ENCODE data around the gene SYNE1.

Gene SYNE1

DNA sequence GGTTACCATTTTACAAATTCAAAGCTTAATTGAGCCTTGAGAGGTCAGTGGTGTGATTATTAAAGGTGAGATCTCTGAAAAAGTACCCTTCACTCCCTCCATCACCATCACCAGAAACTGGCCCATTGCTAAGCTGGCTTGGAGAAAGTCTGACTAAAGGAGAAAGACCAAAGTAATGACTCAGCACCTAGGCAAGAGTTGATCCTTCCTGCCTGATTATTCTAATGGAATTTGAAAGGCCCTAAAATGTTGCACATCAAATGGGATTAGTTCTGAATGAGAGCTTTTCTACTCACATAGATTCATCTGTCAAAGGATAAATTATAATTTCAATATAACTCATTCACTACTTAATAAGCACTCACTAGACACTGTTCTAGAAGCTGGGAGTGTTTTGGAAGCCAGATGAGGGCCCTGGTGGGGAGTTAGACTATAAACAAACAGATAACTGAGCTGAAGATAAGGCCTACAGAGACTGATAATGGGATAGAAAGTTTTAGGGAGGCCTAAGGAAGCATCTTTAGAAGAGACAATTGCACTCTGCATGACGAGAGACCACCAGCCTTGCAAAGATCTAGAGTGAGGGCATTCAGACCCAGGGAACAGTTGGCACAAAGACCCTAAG is 366.7 kb downstream of the SYNE1 start:
- no peaks in the 10 kb centered on the region for H3K9me3 Mint-ChIP-seq
- ATAC-seq, result no peak
- H3K27ac Mint-ChIP-seq, result no peak overlapping the region
- H3K27me3 Mint-ChIP-seq, result no peaks in the 10 kb centered on the region
- no peak for DNase-seq
- no peaks in the 10 kb centered on the region for H3K4me1 Mint-ChIP-seq
- H3K4me3 Mint-ChIP-seq, result no peak overlapping the region

DNA sequence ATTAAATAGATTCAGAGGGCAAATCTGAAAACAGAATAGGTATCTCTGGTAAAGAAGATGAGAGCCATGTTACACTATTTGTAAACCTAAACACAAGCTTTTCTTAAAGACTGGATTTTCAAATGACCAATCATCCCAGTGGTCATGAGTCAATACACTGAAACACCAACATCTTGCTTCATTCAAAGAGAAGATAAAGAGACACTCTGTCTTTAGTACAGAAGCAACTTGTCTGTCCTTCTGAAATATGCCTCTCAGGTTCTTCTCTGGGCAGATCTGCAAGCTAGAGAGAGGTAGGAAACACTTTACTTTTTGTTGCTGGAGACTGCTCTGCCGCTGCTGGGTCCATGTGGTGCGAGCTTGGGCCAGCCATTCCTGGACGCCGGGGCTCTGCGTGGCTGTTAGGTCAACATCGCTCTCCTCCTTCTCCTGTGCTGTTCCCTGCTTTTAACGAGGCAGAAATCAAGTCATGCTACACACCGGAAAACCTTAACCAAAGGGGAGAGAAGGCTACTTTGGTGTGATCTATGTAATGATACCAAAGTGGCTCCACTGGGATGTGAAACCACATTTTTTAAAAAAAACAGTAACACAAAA is 368.2 kb downstream of the SYNE1 start:
- Mint-ChIP-seq H3K4me3 (no peak overlapping the region), H3K4me1 (no peaks in the 10 kb centered on the region), H3K9me3 (no peaks in the 10 kb centered on the region), H3K27me3 (no peaks in the 10 kb centered on the region), H3K27ac (peak overlapping the region in 1 of 2 donors; percentile 80)
- DNase-seq, result no peak
- ATAC-seq, result no peak

DNA sequence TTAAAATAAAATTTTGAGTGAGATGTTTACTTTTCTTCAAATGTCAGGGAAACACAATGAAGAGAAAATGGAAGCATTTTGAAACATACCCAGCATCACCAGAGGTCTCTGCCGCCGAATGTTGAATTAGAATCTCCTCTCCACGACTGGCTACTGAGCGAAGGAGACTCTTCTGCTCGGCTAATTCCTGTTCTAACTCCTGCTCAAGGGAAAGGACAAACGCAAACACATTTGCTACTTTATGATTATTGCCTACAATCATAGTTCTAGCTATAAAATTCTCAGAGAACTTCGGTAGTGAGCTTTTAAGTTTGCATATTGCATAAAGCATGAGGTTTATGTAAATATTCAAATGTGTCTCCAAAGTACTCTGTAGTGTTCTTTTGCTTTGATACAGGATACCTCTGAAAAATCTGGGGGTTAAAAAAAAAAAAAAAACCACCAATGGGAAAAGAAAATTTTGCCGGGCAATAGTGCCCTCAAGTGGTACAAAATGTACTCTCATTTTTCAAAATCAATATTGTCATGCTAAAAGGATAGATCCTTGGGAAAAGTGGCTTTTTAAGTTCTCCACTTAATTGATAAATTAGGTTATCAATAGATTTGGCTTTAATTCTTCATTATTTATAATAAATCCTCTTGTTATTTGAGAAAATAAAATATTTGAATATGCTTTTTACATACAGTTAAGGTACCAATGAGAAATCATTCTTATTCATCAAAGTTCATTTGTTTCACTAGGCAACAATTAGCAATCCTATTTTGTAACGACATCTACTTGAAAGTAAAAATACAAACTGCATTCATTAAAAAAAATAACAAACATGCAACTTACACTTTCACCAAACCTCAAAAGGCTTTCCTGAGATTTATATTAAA is 369.0 kb downstream of the SYNE1 start:
- Mint-ChIP-seq H3K4me3 (no peak overlapping the region), H3K27me3 (no peaks in the 10 kb centered on the region), H3K27ac (no peak overlapping the region), H3K9me3 (peaks cover under 1 to 2% of the 10 kb centered on the region in 2 donors), H3K4me1 (no peaks in the 10 kb centered on the region)
- DNase-seq, result no peak
- ATAC-seq, result no peak

DNA sequence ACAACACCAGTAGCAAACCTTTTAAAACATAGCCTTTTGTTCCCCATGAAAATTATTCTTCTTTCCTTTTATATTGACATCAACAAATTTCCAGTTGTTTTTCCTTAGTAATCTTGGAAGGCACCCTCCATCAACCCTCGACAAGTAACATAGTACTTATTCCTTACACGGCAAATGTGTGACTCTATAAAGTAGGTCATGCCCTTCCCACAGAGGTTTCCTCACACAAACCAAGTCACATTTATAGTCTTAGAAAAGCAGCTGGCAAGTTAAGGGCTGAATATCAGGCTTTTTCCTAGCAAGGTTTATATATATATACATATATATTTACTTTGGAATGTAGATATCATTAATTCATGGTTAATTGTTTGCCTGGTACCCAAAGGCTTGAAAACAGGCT is 371.5 kb downstream of the SYNE1 start:
- H3K27ac Mint-ChIP-seq, result no peak overlapping the region
- peaks cover 8 to 14% of the 10 kb centered on the region in 2 donors for H3K9me3 Mint-ChIP-seq
- H3K4me3 Mint-ChIP-seq, result no peak overlapping the region
- no peaks in the 10 kb centered on the region for H3K4me1 Mint-ChIP-seq
- H3K27me3 Mint-ChIP-seq, result no peaks in the 10 kb centered on the region
- DNase-seq, result no peak
- ATAC-seq, result no peak

DNA sequence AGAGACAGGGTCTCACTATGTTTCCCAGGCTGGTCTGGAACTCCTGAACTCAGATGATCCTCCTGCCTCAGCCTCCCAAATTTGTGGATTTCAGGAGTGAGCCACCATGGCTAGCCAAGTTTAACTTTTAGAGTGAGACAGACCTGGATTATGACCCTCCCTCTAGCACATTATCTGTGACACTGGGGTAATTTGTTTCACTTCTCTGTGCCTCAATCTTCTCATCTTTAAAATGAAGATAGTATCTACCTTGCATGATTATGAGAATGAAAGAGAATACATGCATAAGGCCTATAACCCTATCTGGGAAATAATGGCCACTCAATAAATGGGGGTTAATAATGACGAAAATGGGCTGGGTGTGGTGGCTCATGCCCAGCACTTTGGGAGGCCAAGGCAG is 373.6 kb downstream of the SYNE1 start:
- no peak overlapping the region for H3K4me3 Mint-ChIP-seq
- no peaks in the 10 kb centered on the region for H3K27me3 Mint-ChIP-seq

DNA sequence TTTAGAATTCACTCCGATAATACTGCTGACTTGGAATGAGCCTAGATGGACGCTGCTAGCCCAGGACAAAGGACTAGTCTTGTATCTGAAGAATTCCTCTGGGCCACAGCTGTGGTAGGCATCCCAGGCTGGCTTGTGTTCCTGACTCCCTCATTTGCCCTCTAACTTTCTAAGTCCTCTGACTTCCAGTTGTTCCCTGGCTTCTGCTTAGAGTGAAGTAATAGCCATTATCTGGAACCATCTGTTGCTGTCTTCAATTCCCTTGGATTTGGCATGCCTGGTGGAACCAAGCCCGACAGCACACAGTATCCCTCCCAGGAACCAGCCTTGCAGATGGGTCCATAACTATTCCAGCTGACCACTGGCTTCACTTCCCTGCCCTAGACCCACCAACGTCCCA is 376.0 kb downstream of the SYNE1 start:
- ATAC-seq (no peak), DNase-seq (no peak)
- no peaks in the 10 kb centered on the region for H3K27me3 Mint-ChIP-seq
- no peak overlapping the region for H3K4me3 Mint-ChIP-seq
- peaks cover 8 to 14% of the 10 kb centered on the region in 2 donors for H3K9me3 Mint-ChIP-seq
- H3K4me1 Mint-ChIP-seq, result no peaks in the 10 kb centered on the region
- no peak overlapping the region for H3K27ac Mint-ChIP-seq

More for the DNA sequence above, 373.6 kb downstream of the SYNE1 start:
- no peak for ATAC-seq
- no peaks in the 10 kb centered on the region for H3K4me1 Mint-ChIP-seq
- no peak for DNase-seq
- H3K27ac Mint-ChIP-seq, result no peak overlapping the region
- peaks cover 8 to 14% of the 10 kb centered on the region in 2 donors for H3K9me3 Mint-ChIP-seq

DNA sequence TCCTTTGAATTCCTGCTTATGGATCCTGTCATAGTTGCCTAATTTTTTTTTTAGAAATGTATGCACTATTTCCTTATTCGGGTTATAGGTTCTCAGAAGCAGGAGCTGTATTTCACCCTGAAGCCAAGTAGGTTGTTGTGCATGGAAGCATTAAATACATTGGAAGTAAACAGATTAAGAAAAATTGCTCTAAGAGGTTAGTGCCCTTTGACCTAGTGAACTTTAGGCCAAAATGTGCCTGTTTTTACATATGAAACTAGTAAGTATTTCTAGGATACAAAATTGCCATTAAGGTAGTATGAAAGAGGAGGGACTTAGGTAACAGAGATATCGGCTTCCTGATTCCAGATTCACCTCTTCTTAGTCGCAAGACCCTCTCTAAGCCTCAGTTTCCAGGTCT is 377.9 kb downstream of the SYNE1 start:
- no peaks in the 10 kb centered on the region for H3K27me3 Mint-ChIP-seq
- peaks cover 8 to 14% of the 10 kb centered on the region in 2 donors for H3K9me3 Mint-ChIP-seq
- H3K27ac Mint-ChIP-seq, result no peak overlapping the region
- DNase-seq, result no peak
- H3K4me3 Mint-ChIP-seq, result no peak overlapping the region
- no peak for ATAC-seq
- H3K4me1 Mint-ChIP-seq, result no peaks in the 10 kb centered on the region

DNA sequence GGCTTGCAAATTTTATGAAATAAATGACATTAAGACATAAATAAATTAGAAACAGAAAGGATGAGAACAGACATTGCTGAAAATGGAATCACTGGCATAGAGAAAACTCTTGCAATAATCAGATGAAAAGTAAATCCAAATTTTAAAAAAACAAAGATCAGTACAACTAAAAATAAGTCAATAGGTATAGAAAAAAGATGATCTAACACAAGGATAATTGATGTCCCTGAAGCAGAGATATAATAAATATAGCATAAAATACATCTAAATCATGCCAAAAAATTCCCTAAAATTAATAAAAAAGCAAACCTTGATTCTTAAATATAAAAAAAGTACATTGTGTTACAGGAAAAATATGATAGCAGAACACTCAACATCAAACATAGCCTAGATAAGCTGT is 379.6 kb downstream of the SYNE1 start:
- H3K27me3 Mint-ChIP-seq, result no peaks in the 10 kb centered on the region
- no peak for DNase-seq
- peaks cover 1 to 5% of the 10 kb centered on the region in 2 donors for H3K9me3 Mint-ChIP-seq
- no peaks in the 10 kb centered on the region for H3K4me1 Mint-ChIP-seq
- no peak for ATAC-seq
- H3K27ac Mint-ChIP-seq, result no peak overlapping the region
- no peak overlapping the region for H3K4me3 Mint-ChIP-seq

DNA sequence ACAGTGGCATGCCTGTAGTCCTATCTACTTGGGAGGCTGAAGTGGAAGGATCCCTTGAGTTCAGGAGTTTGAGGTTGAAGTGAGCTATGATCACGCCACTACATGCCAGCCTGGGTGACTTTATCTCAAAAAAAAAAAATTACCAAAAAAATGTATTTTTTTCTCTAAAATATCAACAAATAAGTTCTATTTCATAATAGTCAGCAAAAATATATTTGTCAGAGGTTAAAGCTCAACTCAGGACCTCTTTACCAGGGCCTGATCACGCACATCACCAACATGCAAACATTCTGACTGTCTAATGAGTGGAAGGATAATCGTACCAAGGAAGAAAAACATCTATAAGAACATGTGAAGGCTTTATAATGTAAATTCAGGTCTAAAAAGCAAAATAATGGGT is 387.0 kb downstream of the SYNE1 start:
- no peak for DNase-seq
- H3K4me1 Mint-ChIP-seq, result no peaks in the 10 kb centered on the region
- no peak overlapping the region for H3K27ac Mint-ChIP-seq
- no peak overlapping the region for H3K4me3 Mint-ChIP-seq
- H3K27me3 Mint-ChIP-seq, result no peaks in the 10 kb centered on the region
- no peaks in the 10 kb centered on the region for H3K9me3 Mint-ChIP-seq
- ATAC-seq, result no peak

DNA sequence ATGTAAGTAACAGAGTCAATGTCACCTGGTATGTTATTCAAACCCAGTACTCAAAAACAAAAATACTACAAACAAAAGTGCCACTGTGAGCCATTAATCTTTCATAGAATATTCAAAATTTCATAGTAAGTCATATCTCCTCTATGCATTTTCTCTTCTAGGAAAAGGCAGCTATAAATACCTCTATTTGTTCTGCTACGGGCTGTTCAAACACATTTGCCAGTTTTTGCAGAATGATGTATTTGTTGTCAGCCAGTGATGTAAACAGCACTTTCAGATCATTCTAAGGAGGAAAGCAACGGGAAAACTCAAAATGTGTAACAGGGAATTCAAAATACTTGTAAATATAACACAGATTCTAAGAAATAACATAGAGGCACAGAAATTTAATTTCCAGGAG is 388.2 kb downstream of the SYNE1 start:
- Mint-ChIP-seq H3K9me3 (no peaks in the 10 kb centered on the region), H3K4me3 (no peak overlapping the region), H3K27ac (peak overlapping the region in 1 of 2 donors; percentile 12), H3K27me3 (no peaks in the 10 kb centered on the region), H3K4me1 (no peaks in the 10 kb centered on the region)
- DNase-seq, result no peak
- no peak for ATAC-seq

DNA sequence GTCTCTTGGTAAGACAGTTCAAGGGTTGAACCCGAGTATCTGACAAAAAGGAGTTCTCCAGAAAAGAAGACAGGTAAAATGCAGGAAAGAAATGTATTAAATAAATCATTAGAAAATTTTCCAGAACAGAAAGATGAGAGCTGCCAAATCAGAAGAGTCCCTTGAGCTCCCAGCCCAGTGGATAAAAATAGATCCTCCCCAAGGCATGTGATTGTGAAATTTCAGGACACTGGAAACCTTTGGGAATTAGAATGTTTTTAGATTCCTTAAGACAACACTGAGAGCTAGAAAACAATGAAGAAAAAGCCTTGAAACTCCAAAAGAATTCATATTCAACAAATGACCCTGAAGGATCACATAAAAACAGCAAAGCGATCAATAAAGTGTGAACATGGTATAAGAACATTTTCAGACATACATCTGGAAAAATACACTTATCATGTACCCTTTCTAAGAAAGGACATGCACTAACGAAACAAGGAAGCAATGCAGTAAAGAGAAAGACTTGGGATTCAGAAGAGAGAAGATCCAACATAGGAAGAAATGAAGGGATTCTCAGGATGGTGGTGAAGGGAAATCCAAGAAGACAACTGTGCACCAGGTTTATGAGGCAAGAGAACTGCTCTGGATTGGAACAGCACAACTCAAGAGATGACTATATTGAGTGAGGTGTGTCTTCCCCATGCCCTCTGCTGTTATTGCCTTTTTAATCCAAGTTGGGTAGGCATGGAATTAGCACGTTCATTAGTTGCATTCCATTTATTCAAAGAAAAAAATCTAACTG is 390.4 kb downstream of the SYNE1 start:
- DNase-seq (no peak), ATAC-seq (no peak)
- no peaks in the 10 kb centered on the region for H3K4me1 Mint-ChIP-seq
- no peak overlapping the region for H3K4me3 Mint-ChIP-seq
- no peaks in the 10 kb centered on the region for H3K9me3 Mint-ChIP-seq
- no peaks in the 10 kb centered on the region for H3K27me3 Mint-ChIP-seq
- no peak overlapping the region for H3K27ac Mint-ChIP-seq

DNA sequence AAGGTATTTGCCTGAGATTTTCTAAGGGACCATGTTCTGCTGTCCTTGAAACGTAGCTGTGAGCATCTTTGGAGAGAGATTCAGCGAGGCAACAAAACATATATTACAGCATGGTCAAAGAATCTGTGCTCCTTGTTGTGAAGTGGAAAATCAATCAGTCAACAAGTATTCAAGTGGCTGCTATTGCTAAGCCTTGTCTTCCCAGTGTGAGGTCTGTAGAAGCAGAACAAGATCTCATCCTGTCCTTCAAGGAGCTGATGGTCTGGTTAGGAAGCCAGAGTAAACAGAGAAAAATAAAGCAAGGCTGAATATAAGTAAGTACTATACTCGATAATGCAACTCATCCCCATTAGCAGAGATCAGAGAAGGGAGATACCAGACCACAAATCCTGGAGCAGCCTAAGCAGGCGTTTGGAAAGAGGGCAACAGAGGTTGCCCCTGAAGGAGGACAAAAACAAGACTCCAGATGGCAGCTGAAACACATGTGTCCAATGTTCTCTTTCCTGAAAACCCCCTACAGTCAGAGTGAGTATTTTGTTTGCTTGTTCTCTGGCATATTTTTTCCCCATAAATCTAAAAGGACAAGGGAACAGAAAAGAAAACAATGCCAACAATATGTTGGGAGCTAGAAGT is 392.0 kb downstream of the SYNE1 start:
- DNase-seq (no peak), ATAC-seq (no peak)
- H3K4me1 Mint-ChIP-seq, result no peaks in the 10 kb centered on the region
- no peak overlapping the region for H3K4me3 Mint-ChIP-seq
- no peaks in the 10 kb centered on the region for H3K9me3 Mint-ChIP-seq
- no peaks in the 10 kb centered on the region for H3K27me3 Mint-ChIP-seq
- no peak overlapping the region for H3K27ac Mint-ChIP-seq

DNA sequence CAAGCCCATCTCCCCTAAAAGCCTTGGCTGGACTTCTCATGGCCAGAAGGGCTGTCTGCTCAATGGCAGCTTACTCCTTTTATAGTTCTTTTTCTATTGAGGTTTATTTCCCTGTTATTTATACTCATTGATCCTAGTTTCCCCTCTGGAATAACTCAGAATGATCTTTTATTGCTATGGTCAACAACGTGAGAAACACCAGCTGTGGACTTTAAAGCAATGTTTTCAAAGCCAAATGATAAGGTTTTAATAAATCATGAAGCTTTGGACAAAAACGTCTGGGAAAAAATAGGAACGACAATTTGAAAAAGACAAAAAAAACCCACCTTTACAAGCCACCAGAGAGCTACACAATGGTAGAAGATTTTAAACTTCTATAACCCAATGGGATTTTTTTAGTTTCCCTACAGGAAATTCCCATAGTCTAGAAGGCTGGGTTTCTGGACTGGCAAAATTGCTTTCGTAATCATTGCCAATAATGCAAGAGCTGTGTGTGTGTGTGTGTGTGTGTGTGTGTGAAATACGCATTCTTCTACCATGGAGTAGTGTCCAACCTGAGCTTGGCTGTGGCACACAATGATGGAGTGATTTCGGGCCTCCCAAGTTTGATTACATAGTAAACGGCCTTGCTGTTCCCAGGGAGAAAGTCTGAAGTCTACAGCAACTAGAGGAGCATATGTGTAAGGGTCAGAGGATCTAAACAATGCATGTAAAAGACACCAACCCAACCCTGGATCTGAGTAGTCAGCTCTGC is 396.0 kb downstream of the SYNE1 start:
- no peaks in the 10 kb centered on the region for H3K27me3 Mint-ChIP-seq
- H3K9me3 Mint-ChIP-seq, result no peaks in the 10 kb centered on the region
- ATAC-seq, result no peak
- DNase-seq, result no peak
- no peaks in the 10 kb centered on the region for H3K4me1 Mint-ChIP-seq
- no peak overlapping the region for H3K4me3 Mint-ChIP-seq
- H3K27ac Mint-ChIP-seq, result no peak overlapping the region

DNA sequence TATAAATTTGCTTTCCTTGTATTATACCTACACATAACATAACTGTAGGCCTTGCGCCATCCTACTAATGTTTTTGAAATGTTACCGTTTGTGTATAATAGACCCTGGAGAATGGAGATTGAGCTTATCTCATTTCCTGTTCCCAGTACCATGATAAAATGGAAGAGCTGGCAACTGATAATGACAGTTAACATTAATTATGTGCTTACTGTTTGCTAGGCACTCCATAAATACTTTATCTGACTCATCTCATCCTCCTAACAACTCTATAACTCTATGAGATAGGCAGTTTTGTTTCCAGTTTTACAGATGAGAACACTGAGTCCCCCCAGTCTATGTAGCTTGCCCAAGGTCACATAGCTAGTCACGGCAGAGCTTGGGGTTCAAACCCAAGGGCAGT is 396.7 kb downstream of the SYNE1 start:
- no peaks in the 10 kb centered on the region for H3K27me3 Mint-ChIP-seq
- H3K27ac Mint-ChIP-seq, result no peak overlapping the region
- H3K4me3 Mint-ChIP-seq, result no peak overlapping the region
- DNase-seq, result no peak
- no peaks in the 10 kb centered on the region for H3K9me3 Mint-ChIP-seq
- ATAC-seq, result no peak
- H3K4me1 Mint-ChIP-seq, result no peaks in the 10 kb centered on the region
